HG03097 (cell line): ENCODE results near the gene STUM.
"Not testable (repeated sequence)": the region's sequence is repeated elsewhere in the genome, so short reads cannot be mapped to it uniquely, and the experiment has no call there.

ENCODE experiments used
- ATAC-seq: cut with Tn5 transposase; IDR thresholded peaks from one replicate; pipeline ENCODE4 v1.9.1; 2021; ENCODE audit not compliant: unreplicated experiment, low FRiP score

STUM gene

GRCh38 chr1:226578946-226579578 lies 30.5 kb downstream of the STUM start:
- no peak for ATAC-seq

DNA sequence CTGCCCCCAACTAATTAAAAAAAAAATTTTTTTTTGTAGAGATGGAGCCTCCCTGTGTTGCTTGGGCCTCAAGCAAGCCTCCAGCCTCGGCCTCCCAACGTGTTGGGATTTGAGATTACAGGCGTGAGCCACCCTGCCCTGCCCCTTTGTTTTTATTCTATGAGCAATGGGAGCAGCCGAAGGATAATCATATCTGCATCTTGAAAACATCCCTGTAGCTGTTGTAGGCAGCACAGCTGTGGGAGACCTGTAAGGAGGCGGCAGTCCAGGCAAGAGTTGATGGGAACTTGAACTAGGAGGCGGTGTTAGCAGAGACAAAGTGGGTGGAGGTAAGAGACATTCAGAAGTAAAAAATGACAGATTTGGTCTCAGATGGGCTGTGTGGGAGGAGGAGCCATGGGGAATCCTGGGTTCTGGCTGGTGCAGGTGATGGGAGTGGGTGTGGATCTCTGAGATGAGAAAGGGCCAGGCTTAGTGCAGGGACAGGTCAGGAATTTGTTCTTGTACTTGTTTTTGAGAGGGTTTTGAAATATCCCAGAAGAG lies 31.3 kb downstream of the STUM start:
- no peak for ATAC-seq

- no peak for ATAC-seq
Measured at GRCh38 chr1:226580625-226581270, 32.2 kb downstream of the STUM start.

DNA sequence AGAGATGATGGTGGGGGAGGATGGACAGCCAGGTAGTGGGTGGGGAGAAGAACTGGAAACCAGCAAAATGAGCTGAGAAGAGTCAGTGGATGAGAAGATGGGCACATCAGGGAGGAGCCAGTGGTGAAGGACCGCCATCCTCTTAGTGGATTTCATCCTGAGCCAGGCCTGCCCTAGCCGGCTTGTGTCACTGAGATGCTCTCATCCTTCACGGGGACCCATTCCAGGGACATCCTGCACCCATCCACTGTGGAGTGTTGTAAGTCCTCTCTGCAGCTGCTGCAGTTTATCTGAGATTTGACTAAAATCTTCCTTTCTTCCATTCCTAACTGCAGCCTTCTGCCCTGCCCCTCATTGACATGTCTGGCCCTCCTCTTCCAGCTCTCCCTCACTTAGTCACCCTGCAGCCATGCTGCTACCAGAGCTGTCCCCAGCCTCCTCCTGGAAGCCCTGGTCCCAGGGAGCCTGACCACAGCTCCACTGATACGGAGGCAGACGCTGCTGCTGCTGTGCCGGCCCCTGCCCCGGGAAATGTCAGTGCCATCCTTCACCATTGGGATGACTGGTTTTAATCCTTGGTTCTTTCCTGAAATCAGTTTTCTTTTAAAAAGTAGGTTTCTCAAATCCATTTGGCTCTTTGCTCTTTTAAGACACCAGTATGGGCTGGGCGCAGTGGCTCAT lies 33.2 kb downstream of the STUM start:
- ATAC-seq: no peak

GRCh38 chr1:226582966-226583365 lies 34.4 kb downstream of the STUM start:
- no peak for ATAC-seq

DNA sequence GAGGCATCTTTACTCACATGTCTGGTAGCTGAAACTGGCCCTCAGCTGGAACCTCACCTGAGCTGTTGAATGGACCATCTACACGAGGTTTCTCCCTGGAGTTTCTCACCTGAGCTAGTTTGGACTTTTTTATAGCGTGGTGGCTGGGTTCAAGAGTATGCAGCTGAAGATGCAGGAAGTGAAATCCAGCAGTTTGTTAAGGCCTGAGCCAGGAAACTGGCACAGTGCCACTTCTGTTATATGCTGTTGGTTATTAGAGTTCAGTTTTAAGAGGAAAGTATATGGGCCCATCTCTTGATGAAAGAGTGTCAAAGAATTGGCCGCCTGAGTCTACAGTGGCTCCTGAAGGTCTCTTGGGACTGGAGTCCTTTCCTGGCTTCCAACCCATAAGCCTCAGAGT lies 35.6 kb downstream of the STUM start:
- no peak for ATAC-seq

DNA sequence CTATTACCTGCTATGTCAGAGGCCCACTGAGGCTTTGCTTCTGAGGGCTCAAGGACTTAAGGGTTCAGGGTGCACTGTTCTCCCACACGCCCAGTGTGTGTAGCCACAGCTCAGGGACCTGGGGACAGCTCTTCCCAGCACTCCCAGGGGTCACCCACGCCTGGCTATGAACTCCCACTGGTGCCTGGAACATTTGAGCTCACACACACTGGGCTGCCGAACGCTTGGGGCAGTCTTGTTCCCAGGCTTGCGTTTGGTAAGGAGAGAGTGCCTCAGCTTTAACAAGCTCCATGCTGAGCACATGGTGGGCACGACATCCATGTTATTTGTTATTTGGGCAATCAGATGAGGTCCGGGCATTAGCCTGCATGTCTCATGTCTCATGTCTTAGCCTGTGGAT lies 37.6 kb downstream of the STUM start:
- ATAC-seq: no peak

GRCh38 chr1:226586650-226587422 lies 38.3 kb downstream of the STUM start:
- no peak for ATAC-seq

DNA sequence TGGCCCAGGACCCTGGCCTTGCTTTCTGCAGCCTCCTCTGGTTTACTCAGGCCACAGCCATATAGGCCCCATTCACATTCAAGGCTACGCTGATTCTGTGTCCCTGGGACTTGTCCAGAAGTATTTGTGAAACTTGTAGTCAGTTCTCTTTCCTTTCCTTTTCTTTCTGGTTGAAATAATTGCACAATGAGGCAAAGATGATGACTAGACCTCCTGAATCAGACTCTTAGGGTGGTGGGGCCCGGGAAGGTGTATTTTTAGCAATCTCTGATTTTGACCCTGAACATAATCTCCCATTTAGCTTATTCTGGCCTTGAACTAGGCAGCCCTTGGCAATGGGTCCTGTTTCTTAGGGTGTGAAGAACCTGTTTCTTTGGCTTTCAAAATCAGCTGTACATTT lies 39.9 kb downstream of the STUM start:
- no peak for ATAC-seq

GRCh38 chr1:226589008-226589733 lies 40.6 kb downstream of the STUM start:
- no peak for ATAC-seq

GRCh38 chr1:226590614-226591013 lies 42.0 kb downstream of the STUM start:
- ATAC-seq: no peak

GRCh38 chr1:226593541-226593940 lies 45.0 kb downstream of the STUM start:
- no peak for ATAC-seq

GRCh38 chr1:226596531-226597165 lies 48.1 kb downstream of the STUM start:
- ATAC-seq: no peak

GRCh38 chr1:226597616-226598454 lies 49.3 kb downstream of the STUM start:
- ATAC-seq: no peak

DNA sequence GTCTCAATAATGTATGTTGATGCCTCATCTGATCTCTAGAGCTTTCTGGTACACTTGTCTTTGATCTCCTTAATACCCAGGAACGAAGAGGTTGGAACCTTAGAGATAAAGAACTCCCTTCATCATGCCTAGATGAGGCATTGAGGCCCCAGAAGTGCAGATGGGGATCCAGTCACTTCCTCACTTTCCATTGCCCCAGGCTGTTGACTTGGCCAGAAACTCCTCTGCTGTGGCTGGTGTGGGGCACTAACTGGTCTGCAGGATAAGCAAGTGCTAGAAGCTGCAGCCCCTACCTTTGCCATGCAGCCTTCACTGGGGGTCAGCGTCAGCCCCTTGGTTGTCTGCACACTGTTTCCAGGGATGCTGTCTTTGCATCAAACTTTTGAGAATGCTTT lies 49.9 kb downstream of the STUM start:
- no peak for ATAC-seq

DNA sequence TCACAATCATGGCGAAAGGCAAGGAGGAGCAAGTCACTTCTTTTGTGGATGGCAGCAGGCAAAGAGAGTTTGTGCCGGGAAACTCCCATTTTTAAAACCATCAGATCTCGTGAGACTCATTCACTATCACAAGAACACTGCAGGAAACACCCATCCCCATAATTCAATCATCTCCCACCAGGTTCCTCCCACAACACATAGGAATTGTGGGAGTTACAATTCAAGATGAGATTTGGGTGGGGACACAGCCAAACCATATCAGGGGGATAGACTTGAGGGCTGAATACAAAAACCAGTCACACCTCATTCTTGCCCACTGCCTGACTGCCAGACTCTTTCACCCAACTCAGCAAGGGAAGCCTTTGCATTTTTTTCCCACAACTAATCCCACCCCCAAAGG lies 50.4 kb downstream of the STUM start:
- not testable (repeated sequence) for ATAC-seq

GRCh38 chr1:226599636-226600238 lies 51.2 kb downstream of the STUM start:
- no peak for ATAC-seq

- no peak for ATAC-seq
Measured at GRCh38 chr1:226600254-226600653, 51.7 kb downstream of the STUM start.

GRCh38 chr1:226601456-226601855 lies 52.9 kb downstream of the STUM start:
- ATAC-seq: no peak
